Pancreas (tissue), 10 donors: ENCODE results near the gene KIF16B. TPM values are rescaled to one million over a fixed set of nuclear protein-coding genes. Genes with fewer than 3 reads are reported as not detected.

Experiments
- ATAC-seq, 4 donors: fragments of 200-7000 bp; cut with Tn5 transposase; one replicate each; pipeline versions ENCODE4 v1.8.0 to v1.9.1; 2020; ENCODE audit warnings: mild to moderate bottlenecking in 4 of 4, moderate library complexity in 4 of 4
- DNase-seq, 6 donors: peaks; one replicate each; pipeline ENCODE4 v3.0.0-alpha.2; 2020
- FAIRE-seq: peaks from 2 replicates; lab custom pipeline; 2012; peaks lifted over from hg19 to GRCh38; lab: Jason Lieb, UNC
- H3K27ac ChIP-seq, 4 donors: fragments of 200-600 bp; sonication (generic); 1 replicate in 3 of 4; 2 replicates in 1 of 4; pipeline versions ENCODE4 v1.5.0 to v1.8.0; 2020
- H3K27me3 ChIP-seq, 4 donors: fragments of 200-600 bp; one replicate each; pipeline ENCODE4 v1.8.0; 2021
- H3K36me3 ChIP-seq, 3 donors: fragments of 200-600 bp; sonication (generic) in 1 of 3; one replicate each; pipeline versions ENCODE4 v1.5.0 to v1.8.0; 2020 to 2021
- H3K4me1 ChIP-seq, 3 donors: fragments of 200-600 bp; one replicate each; pipeline ENCODE4 v1.8.0; 2021
- H3K4me3 ChIP-seq, 4 donors: fragments of 200-600 bp; sonication (generic) in 2 of 4; one replicate each; pipeline versions ENCODE4 v1.5.0 to v1.8.0; 2020 to 2021
- H3K9me3 ChIP-seq, 4 donors: fragments of 200-600 bp; one replicate each; pipeline ENCODE4 v1.8.0; 2021
- WGBS, 2 donors: extraction: QIAGEN DNeasy Blood & Tissue Kit; methylation state at CpG; one replicate each; pipeline ENCODE4 v1.1.7; 2013; 5-methylcytosine and 5-hydroxymethylcytosine counted together
- intact Hi-C, 3 donors: fragments of 100-400 bp; cut with DNase I; formaldehyde crosslinking; loops; one replicate each; pipeline versions ENCODE4 v1.11.1 to v1.14.2; 2022
- polyA plus RNA-seq, 2 donors: library from polyadenylated mRNA; stranded (reverse); fragments of 200-250 nt; gene quantifications; one replicate each; pipeline ENCODE4 v1.2.3, GENCODE V29; 2013
- total RNA-seq, 6 donors: library from RNA; stranded (reverse); fragmentation: NEBNext Ultra II Directional in 4 of 6; extraction: Animal tissue kit (Norgen Biotek cat#: 25700) in 4 of 6; gene quantifications; one replicate each; pipeline versions ENCODE4 v1.2.1 to v1.2.4, GENCODE V29; 2021 to 2023
- TF ChIP-seq, protein P1 (sequence below), 4 donors: fragments of 200-600 bp; sonication (generic) in 3 of 4; IDR thresholded peaks; one replicate each; pipeline versions ENCODE4 v1.5.0 to v1.8.0; 2021; ENCODE audit warnings: antibody characterized with exemption in 4 of 4
- donor health status: healthy with polysubstance abuse.
- donor health status: DM: no; HTN: no; CAD: no; lungs with moderate emphysema.
- donor health status: DM: no; HTN: no; CAD: no.
- donor health status: control.
- donor health status: control.
- donor health status: Bipolar disorder and iron deficiency.
- donor health status: DM: yes; HTN: yes; CAD: no.
- donor health status: DM: no; HTN: no; CAD: no.
- donor health status: DM: no; HTN: no; CAD: no.
- donor health status: DM: yes; HTN: yes; CAD: no.

The KIF16B gene
- total and polyA plus RNA-seq, 8 donors, result 4.4 to 12.2 (median 7.3) TPM

DNA sequence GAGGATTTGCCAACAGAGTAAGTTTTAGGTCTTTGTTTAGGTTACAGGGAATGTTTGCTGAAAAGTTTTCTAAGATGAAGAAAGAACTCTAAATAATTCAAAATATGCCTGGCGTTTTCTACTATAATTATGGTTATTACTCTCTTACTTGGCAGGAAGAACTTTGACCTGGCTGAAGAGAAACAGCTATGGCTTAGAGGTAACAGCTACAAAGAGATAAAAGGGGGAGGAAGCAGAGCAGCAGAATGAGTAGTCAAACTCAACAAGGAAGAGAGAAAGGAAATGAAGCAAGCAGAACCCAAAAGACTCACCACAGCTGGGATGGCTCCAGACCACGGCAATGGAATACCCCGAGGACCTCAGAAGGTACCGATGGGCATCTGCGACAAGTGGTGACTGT lies 95.6 kb downstream of the KIF16B start:
- TF ChIP-seq, protein P1, sequence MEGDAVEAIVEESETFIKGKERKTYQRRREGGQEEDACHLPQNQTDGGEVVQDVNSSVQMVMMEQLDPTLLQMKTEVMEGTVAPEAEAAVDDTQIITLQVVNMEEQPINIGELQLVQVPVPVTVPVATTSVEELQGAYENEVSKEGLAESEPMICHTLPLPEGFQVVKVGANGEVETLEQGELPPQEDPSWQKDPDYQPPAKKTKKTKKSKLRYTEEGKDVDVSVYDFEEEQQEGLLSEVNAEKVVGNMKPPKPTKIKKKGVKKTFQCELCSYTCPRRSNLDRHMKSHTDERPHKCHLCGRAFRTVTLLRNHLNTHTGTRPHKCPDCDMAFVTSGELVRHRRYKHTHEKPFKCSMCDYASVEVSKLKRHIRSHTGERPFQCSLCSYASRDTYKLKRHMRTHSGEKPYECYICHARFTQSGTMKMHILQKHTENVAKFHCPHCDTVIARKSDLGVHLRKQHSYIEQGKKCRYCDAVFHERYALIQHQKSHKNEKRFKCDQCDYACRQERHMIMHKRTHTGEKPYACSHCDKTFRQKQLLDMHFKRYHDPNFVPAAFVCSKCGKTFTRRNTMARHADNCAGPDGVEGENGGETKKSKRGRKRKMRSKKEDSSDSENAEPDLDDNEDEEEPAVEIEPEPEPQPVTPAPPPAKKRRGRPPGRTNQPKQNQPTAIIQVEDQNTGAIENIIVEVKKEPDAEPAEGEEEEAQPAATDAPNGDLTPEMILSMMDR (IDR thresholded peaks at IDR 0.05), result no peak
- no peak for ATAC-seq
- no peaks in the 10 kb centered on the region for H3K36me3 ChIP-seq
- DNase-seq, result no peak
- FAIRE-seq, result no peak
- H3K27ac ChIP-seq, result no peak overlapping the region
- WGBS, 2 donors, result 69 to 75% methylated on average over 5 of the region's 5 CpGs
- H3K4me1 ChIP-seq, result peaks cover 0 to 9% (median 4%) of the 10 kb centered on the region in 3 donors
- H3K9me3 ChIP-seq, result no peaks in the 10 kb centered on the region
- intact Hi-C loops, result no loop called here
- H3K4me3 ChIP-seq, result no peak overlapping the region
- H3K27me3 ChIP-seq, result no peaks in the 10 kb centered on the region

DNA sequence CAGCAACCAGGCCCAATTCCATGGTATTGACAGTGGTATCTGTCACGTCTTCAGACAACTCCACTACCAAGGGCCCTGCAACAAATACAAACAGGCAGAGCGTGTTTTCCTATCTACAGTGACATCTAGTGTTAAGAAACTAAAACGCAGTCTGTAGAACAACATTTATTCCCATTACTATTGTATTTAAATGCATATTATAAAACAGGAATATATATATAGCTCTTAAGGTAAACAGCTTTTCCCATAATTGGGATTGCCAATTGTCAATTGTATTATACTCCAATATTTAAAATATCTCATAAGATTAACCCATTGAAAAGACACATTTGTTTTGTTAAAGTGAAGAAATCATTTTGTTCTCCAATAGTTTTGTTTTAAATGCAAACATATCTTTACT lies 97.2 kb downstream of the KIF16B start:
- Histone ChIP-seq H3K4me1 (peaks cover 0 to 9% (median 4%) of the 10 kb centered on the region in 3 donors), H3K9me3 (no peaks in the 10 kb centered on the region), H3K4me3 (no peak overlapping the region), H3K27ac (no peak overlapping the region), H3K36me3 (no peaks in the 10 kb centered on the region), H3K27me3 (no peaks in the 10 kb centered on the region)
- WGBS, 2 donors, result 4 to 8% methylated on average over 3 of the region's 3 CpGs
- intact Hi-C loops, result no loop called here
- DNase-seq (no peak), ATAC-seq (peak; percentile 76 to 90 (median 88)), FAIRE-seq (peak; percentile 91)
- TF ChIP-seq, protein P1 (IDR thresholded peaks at IDR 0.05), result peak; percentile 37 to 54 (median 44)

DNA sequence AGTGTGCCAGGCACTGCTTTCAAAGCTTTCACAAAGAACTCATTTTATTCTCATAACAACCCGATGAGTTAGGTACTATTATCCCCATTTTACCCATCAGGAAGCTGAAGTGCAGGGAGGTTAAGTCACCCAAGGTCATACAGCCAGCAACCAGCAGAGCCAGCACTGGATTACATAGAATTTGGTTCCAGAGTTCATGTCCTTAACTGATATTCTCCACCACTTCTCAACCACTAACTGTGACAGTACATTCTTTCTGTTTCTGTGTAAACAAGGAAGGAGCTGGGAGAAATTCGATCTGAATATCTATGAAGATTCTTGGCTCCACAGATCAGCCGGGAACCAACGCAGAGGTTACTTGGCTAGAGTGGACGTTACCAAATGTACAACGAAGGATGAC lies 98.0 kb downstream of the KIF16B start:
- ATAC-seq (peak; percentile 38 to 85 (median 76)), DNase-seq (no peak), FAIRE-seq (no peak)
- Histone ChIP-seq H3K27me3 (no peaks in the 10 kb centered on the region), H3K4me1 (peaks cover 0 to 9% (median 4%) of the 10 kb centered on the region in 3 donors), H3K9me3 (no peaks in the 10 kb centered on the region), H3K27ac (peak overlapping the region in 2 of 4 donors; percentile 25 to 41), H3K36me3 (no peaks in the 10 kb centered on the region), H3K4me3 (no peak overlapping the region)
- TF ChIP-seq, protein P1 (IDR thresholded peaks at IDR 0.05), result no peak
- WGBS, 2 donors, result 47 to 51% methylated on average over 6 of the region's 6 CpGs
- intact Hi-C loops, result no loop called here

DNA sequence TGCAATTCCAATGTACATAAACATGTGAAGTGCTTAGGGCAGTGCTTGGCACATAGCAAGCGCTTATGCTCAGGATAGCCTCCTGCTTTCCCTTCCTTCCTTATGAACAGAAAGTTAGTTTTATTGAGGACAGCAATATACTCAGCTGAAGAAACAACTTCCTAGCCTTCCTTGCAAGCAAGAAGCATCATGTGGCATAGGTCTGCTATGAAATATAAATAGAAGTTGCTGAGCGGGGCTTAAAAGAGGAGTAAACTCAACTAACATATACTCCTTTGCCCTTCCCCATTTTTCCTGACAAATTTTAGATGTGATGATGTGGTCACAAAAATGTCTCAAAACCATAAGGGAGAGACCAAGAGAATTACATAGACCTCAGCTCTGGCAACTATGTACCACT lies 98.9 kb downstream of the KIF16B start:
- Histone ChIP-seq H3K27ac (peak overlapping the region in 1 of 4 donors; percentile 25), H3K9me3 (no peaks in the 10 kb centered on the region), H3K4me3 (no peak overlapping the region), H3K4me1 (peaks cover 0 to 9% (median 4%) of the 10 kb centered on the region in 3 donors), H3K27me3 (no peaks in the 10 kb centered on the region), H3K36me3 (no peaks in the 10 kb centered on the region)
- TF ChIP-seq, protein P1 (IDR thresholded peaks at IDR 0.05), result no peak
- DNase-seq, result no peak
- 97% methylated on average over 2 of the region's 2 CpGs for WGBS, 2 donors
- intact Hi-C loops, result no loop called here
- no peak for FAIRE-seq
- no peak for ATAC-seq

DNA sequence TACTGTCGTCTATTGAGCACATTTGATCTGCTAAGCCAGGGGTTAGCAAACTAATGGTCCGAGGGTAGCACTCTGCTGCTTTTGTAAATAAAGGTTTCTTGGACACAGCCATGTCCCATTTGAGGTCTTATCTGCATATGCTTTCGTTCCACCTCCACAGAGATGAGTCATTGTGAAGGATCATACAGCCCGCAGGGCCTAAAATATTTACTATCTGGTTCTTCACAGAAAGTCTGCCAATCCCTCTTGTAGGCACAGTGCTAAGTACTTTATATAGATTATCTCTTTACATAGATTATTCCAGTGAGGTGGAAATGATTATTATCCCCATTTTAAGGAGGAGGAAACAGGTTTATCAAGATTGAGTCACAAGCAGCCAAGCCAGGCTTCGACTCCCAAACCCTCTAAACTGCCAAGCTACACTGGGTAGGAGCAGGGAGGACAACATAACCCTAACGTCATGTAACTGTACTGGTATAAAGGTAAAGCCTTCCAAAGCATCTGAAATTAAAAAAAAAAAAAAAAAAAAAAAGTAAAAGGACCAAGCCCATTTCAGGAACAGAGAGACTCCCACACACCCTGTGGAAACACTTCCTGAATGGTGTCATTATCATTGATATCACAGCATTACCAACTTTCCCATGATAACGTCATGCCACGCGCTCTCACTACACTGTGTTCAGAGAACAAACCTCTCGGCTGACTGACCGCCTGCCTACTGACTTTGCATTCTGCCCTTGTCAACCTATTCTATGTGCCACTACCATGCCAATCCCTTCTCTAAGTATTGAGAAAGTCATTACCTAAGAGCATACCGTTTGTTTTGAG lies 101.0 kb downstream of the KIF16B start:
- TF ChIP-seq, protein P1 (IDR thresholded peaks at IDR 0.05), result no peak
- peaks cover 0 to 9% (median 4%) of the 10 kb centered on the region in 3 donors for H3K4me1 ChIP-seq
- H3K4me3 ChIP-seq, result no peak overlapping the region
- no peak for FAIRE-seq
- H3K27ac ChIP-seq, result no peak overlapping the region
- 68 to 71% methylated on average over 12 of the region's 12 CpGs for WGBS, 2 donors
- no peaks in the 10 kb centered on the region for H3K36me3 ChIP-seq
- intact Hi-C loops, result no loop called here
- H3K9me3 ChIP-seq, result no peaks in the 10 kb centered on the region
- no peak for DNase-seq
- ATAC-seq, result peak in 1 of 4 donors; percentile 46
- H3K27me3 ChIP-seq, result no peaks in the 10 kb centered on the region
